Activated T-helper 2 cell treated with anti-CD3 and anti-CD28 coated beads, Interferon-gamma antibody, Interleukin-2, Interleukin-4, amounts not matched to agents 10 μg/mL and 5 μg/mL and 100 μg/mL, durations not matched to agents 14 hours and 24 hours and 36 hours (primary cell): ENCODE data around the gene COBLL1. TPM values are rescaled to one million over a fixed set of nuclear protein-coding genes. Genes with fewer than 3 reads are reported as not detected.
"Not testable (repeated sequence)": the region's sequence is repeated elsewhere in the genome, so short reads cannot be mapped to it uniquely, and the experiment has no call there.

ENCODE experiments used
- DNase-seq: peaks from one replicate; pipeline ENCODE4 v3.0.0; 2021; ENCODE audit warnings: low spot score
- H3K27ac Mint-ChIP-seq: one replicate; pipeline ENCODE4 v1.8.0; 2021; ENCODE audit warnings: mixed read lengths
- H3K27me3 Mint-ChIP-seq: one replicate; pipeline ENCODE4 v1.8.0; 2021; ENCODE audit warnings: low read depth, mixed read lengths
- H3K36me3 Mint-ChIP-seq: one replicate; pipeline ENCODE4 v1.8.0; 2021; ENCODE audit warnings: low read depth, mixed read lengths
- H3K4me1 Mint-ChIP-seq: one replicate; pipeline ENCODE4 v1.8.0; 2021; ENCODE audit warnings: low read depth, mixed read lengths
- H3K4me3 Mint-ChIP-seq: one replicate; pipeline ENCODE4 v1.8.0; 2021; ENCODE audit warnings: low read depth, mild to moderate bottlenecking, moderate library complexity, mixed read lengths
- H3K9me3 Mint-ChIP-seq: one replicate; pipeline ENCODE4 v1.8.0; 2021; ENCODE audit warnings: mixed read lengths
- intact Hi-C: fragments of 100-400 bp; cut with micrococcal nuclease; formaldehyde crosslinking; loops from one replicate; pipeline ENCODE4 v1.15.1; 2023
- total RNA-seq: library from RNA; stranded (reverse); gene quantifications from 2 replicates; pipeline ENCODE4 v1.2.3, GENCODE V29; 2022

Gene COBLL1
- total RNA-seq, 1 donor from 2014 or later, result 0.14 TPM

GRCh38 chr2:164719996-164720941 lies 121.4 kb downstream of the COBLL1 start:
- Mint-ChIP-seq H3K36me3 (no peaks in the 10 kb centered on the region), H3K4me3 (no peak overlapping the region), H3K4me1 (no peaks in the 10 kb centered on the region), H3K27ac (no peak overlapping the region), H3K27me3 (no peaks in the 10 kb centered on the region), H3K9me3 (no peaks in the 10 kb centered on the region)
- DNase-seq, result no peak
- intact Hi-C loops, result loop anchor here (10.0 kb wide), 1 partner anchor 1545 kb away; no protein-coding TSS in a partner anchor

GRCh38 chr2:164717000-164717803 lies 124.4 kb downstream of the COBLL1 start:
- no peaks in the 10 kb centered on the region for H3K4me1 Mint-ChIP-seq
- no peak overlapping the region for H3K4me3 Mint-ChIP-seq
- H3K9me3 Mint-ChIP-seq, result no peaks in the 10 kb centered on the region
- no peaks in the 10 kb centered on the region for H3K27me3 Mint-ChIP-seq
- intact Hi-C loops, result loop anchor here (10.0 kb wide), 1 partner anchor 1542 kb away; no protein-coding TSS in a partner anchor
- H3K36me3 Mint-ChIP-seq, result no peaks in the 10 kb centered on the region
- DNase-seq, result no peak
- no peak overlapping the region for H3K27ac Mint-ChIP-seq

- intact Hi-C loops, result loop anchor here (10.0 kb wide), 1 partner anchor 1540 kb away; no protein-coding TSS in a partner anchor
- Mint-ChIP-seq H3K27me3 (no peaks in the 10 kb centered on the region), H3K4me3 (no peak overlapping the region), H3K4me1 (no peaks in the 10 kb centered on the region), H3K27ac (no peak overlapping the region), H3K9me3 (no peaks in the 10 kb centered on the region), H3K36me3 (no peaks in the 10 kb centered on the region)
- no peak for DNase-seq
Measured at GRCh38 chr2:164714471-164714870, 127.2 kb downstream of the COBLL1 start.

GRCh38 chr2:164711766-164712138 lies 129.9 kb downstream of the COBLL1 start:
- H3K4me1 Mint-ChIP-seq, result no peaks in the 10 kb centered on the region
- H3K9me3 Mint-ChIP-seq, result no peaks in the 10 kb centered on the region
- no peak overlapping the region for H3K4me3 Mint-ChIP-seq
- no peaks in the 10 kb centered on the region for H3K36me3 Mint-ChIP-seq
- intact Hi-C loops, result loop anchor here (10.0 kb wide), 1 partner anchor 1537 kb away; no protein-coding TSS in a partner anchor
- DNase-seq, result no peak
- H3K27me3 Mint-ChIP-seq, result no peaks in the 10 kb centered on the region
- H3K27ac Mint-ChIP-seq, result no peak overlapping the region

GRCh38 chr2:164710837-164711765 lies 130.5 kb downstream of the COBLL1 start:
- no peak for DNase-seq
- intact Hi-C loops, result loop anchor here (10.0 kb wide), 1 partner anchor 1536 kb away; no protein-coding TSS in a partner anchor
- Mint-ChIP-seq H3K27ac (no peak overlapping the region), H3K4me3 (no peak overlapping the region), H3K9me3 (no peaks in the 10 kb centered on the region), H3K27me3 (no peaks in the 10 kb centered on the region), H3K4me1 (no peaks in the 10 kb centered on the region), H3K36me3 (no peaks in the 10 kb centered on the region)

- not testable (repeated sequence) for H3K36me3 Mint-ChIP-seq, H3K27me3 Mint-ChIP-seq, H3K4me3 Mint-ChIP-seq, H3K9me3 Mint-ChIP-seq, H3K4me1 Mint-ChIP-seq, H3K27ac Mint-ChIP-seq, DNase-seq
- intact Hi-C loops, result loop anchor here (10.0 kb wide), 1 partner anchor 1536 kb away; no protein-coding TSS in a partner anchor
Measured at GRCh38 chr2:164710252-164710836, 131.3 kb downstream of the COBLL1 start.

- no peak for DNase-seq
- Mint-ChIP-seq H3K27ac (no peak overlapping the region), H3K4me3 (no peak overlapping the region), H3K4me1 (no peaks in the 10 kb centered on the region), H3K9me3 (no peaks in the 10 kb centered on the region), H3K36me3 (no peaks in the 10 kb centered on the region), H3K27me3 (no peaks in the 10 kb centered on the region)
- intact Hi-C loops, result no loop called here
Measured at GRCh38 chr2:164706522-164706921, 135.1 kb downstream of the COBLL1 start.

- no peak overlapping the region for H3K4me3 Mint-ChIP-seq
- DNase-seq, result no peak
- intact Hi-C loops, result no loop called here
- no peak overlapping the region for H3K27ac Mint-ChIP-seq
- no peaks in the 10 kb centered on the region for H3K4me1 Mint-ChIP-seq
- no peaks in the 10 kb centered on the region for H3K36me3 Mint-ChIP-seq
- no peaks in the 10 kb centered on the region for H3K9me3 Mint-ChIP-seq
- H3K27me3 Mint-ChIP-seq, result no peaks in the 10 kb centered on the region
Measured at GRCh38 chr2:164705412-164706167, 136.0 kb downstream of the COBLL1 start.

GRCh38 chr2:164703915-164704706 lies 137.5 kb downstream of the COBLL1 start:
- intact Hi-C loops, result no loop called here
- DNase-seq, result no peak
- Mint-ChIP-seq H3K4me1 (no peaks in the 10 kb centered on the region), H3K36me3 (no peaks in the 10 kb centered on the region), H3K9me3 (no peaks in the 10 kb centered on the region), H3K27ac (no peak overlapping the region), H3K27me3 (no peaks in the 10 kb centered on the region), H3K4me3 (no peak overlapping the region)

- no peak for DNase-seq
- Mint-ChIP-seq H3K4me3 (no peak overlapping the region), H3K27ac (no peak overlapping the region), H3K27me3 (no peaks in the 10 kb centered on the region), H3K9me3 (no peaks in the 10 kb centered on the region), H3K4me1 (no peaks in the 10 kb centered on the region), H3K36me3 (no peaks in the 10 kb centered on the region)
- intact Hi-C loops, result no loop called here
Measured at GRCh38 chr2:164701565-164701964, 140.1 kb downstream of the COBLL1 start.

- Mint-ChIP-seq H3K4me3 (no peak overlapping the region), H3K36me3 (no peaks in the 10 kb centered on the region), H3K27ac (no peak overlapping the region), H3K9me3 (no peaks in the 10 kb centered on the region), H3K27me3 (no peaks in the 10 kb centered on the region), H3K4me1 (no peaks in the 10 kb centered on the region)
- no peak for DNase-seq
- intact Hi-C loops, result no loop called here
Measured at GRCh38 chr2:164700390-164700789, 141.2 kb downstream of the COBLL1 start.
